NCI-H187 treated with DMSO at 0.1 percent for 48 hours (cell line): Measurements from ENCODE around the gene ABLIM1.

Experiments
- DNase-seq: peaks from one replicate; lab custom pipeline; 2025; lab: John Stamatoyannopoulos, UW

The ABLIM1 gene

DNA sequence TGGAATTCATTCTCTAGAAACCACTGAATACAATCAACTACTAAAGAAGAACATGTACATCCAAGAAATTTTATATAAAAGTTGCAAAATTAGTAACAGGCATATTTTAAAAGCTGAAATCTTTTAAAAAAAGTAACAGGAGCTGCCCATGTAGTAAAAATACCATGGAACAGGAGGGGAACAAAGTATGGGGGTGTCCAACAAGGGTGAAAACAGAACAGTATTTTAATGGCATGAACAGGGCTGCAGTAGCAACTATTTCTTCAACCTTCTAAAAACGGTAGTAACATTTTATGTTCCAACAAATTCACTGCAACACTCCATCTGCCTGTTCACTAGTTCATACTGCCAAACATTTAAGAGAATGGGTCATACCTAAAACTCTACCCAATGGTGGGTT lies 77.0 kb downstream of the ABLIM1 start:
- no peak for DNase-seq

DNA sequence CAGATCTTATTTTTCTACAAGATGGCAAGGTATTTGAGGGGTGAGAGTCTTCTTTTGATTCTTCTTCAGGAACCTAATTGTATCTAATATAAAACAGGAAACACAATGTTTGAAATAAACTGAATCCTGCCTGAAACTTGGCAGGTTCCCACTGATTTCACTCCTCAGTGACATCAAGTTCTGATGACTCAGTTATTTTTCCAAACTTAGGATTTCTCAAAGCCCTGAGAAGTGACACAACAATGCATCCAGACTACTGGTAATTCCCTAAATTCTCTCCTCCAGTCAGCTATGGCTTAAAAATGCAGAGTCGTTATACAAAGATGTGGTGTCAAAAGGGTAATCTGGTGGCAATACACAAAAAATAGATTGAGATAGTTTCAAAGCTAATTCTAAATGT lies 80.9 kb downstream of the ABLIM1 start:
- no peak for DNase-seq

DNA sequence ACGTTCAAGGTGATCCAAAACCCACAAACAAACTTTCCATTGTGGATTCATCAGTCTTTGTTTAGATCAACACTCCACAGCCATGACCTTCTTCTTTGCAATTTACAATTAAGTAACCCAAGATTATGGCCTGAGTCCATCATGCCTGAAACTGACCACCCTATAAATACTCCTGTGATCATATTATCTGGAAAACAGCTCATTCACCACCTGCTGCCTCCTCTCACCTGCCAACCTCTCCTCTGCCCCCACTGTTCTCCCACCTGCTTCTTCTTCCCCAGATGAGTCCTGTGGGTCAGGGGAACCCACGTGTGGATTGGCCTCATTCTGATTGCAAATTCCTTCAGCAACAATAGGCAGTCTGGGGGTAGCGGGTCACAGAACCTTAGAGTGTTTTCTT lies 81.4 kb downstream of the ABLIM1 start:
- DNase-seq = no peak

DNA sequence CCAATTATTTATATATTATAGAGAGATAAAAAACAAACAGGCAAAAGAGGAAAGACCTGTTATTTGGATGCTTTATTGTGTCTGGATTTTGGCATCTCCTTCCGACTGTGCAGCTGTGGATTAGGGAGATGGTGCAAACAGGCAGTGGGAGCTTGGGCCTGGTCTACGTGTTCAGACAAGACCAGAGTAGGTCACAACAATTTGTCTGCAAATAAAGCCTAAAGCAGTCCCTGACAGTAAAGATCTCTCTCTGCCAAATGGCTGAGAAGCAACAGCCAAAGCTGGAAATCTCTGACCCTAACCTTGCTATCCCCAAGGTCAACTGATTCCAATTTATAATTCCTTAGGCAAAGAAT lies 82.0 kb downstream of the ABLIM1 start:
- DNase-seq = no peak

DNA sequence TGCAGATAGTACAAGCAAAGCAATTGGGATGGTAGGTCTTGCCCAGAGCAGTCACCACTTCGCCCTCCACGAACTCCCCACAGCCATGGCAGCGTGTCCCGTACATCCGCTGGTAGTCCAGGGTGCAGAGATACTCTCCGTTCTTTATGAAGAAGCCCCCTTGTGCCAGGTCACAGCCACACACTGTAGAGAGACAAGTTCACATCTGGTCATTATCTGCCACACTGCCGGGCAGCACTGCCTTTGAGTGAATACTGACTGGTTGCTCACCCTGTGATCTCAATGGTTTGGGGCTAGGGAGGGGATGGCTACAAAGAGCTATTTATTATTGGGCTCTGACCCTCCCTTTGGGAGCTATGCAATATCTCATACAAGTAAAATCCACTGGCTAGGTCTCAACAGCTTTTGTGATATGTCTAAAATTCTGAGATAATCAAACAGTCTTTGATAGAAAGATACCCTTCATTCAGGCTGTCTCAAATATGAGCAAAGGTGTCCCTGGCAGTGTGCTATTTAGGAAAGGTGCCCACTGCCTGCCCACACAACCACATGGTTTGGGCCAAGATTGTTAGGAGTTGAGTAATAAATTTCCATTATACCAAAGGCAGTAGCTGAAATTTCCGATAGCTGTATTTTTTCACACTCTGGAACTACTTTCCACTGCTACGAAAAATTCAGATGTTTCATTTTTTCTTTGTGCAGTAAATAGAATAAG lies 82.5 kb downstream of the ABLIM1 start:
- no peak for DNase-seq

DNA sequence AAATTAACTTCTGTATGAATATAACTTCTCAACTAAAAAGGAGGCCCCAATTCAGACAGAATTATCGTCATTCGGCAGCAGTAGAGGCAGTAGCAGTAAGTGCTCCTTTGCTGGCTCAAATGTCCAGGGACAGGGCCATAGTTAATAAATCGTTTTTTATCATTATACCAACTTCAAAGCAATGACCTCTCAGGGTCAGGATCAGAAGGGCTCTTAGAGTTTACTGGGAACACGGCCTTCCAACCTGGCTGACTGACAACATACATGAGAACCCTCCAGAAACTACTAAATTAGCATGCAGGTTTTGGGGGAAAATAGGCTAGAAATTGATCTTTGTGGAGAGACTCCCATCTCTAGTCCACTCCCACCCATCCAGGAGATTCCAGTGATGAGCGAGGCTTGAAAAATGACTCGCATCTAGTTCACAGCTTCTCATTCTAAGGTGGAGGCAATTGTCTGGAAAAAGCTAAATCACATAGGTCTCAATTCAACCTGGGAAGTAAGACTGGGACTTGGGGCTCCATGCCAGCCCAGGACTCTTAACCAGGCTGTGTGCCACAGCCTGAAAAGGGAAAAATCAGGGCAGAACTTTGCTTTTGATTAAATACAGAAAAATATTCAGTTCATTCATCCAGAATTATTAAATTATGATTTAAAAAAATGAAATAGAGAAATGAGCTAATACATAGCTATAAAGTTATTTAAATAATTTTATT lies 84.6 kb downstream of the ABLIM1 start:
- no peak for DNase-seq

DNA sequence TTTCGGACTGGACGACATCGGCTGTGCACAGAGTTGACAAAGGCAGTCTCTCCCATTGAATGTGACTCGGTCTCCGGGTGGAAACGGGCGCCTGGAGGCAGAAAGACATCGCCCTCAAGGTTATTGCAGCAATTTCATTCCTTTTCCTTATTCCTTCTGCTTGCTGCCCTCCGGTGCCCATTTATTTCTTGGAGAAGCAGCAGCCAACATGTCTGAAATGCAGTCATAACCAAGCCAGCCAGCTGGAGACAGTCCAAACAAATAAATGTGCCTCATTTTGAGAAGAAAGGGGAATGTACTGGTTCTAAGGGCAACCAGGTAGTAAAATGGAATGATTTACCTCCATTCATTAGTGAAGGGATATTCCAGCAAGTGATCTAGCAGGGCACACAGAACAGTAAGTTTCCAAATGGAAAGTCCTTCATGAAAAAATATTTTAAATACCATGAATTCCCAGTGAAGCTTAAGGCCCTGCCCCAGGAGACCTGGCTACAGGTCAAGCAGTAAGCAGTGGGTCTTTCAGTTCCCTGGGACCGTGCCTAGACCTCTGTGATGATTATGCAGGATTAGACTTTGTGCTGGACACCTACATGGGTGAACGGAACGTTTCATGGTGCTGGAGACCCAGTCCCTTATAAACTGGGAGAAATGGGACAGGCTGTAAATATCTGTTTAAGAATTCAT lies 86.6 kb downstream of the ABLIM1 start:
- DNase-seq = no peak

DNA sequence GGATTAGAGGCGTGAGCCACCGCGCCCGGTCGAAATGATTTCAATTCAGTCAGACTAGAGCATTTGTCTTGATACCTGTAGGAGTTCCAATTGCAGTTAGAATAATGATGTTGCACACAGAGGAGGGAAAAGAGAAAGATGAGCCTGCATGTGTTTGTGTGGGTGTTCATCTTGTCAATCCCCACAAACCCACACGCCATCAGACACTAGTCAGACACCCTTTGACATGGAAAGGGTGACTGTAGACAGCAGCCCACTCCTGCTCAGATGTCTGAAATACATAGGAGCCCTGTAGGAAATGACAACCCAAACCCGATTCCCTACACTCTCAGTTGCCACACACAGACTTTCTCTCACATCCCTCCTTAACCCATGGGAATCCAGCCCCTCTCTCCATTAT lies 92.0 kb downstream of the ABLIM1 start:
- no peak for DNase-seq

DNA sequence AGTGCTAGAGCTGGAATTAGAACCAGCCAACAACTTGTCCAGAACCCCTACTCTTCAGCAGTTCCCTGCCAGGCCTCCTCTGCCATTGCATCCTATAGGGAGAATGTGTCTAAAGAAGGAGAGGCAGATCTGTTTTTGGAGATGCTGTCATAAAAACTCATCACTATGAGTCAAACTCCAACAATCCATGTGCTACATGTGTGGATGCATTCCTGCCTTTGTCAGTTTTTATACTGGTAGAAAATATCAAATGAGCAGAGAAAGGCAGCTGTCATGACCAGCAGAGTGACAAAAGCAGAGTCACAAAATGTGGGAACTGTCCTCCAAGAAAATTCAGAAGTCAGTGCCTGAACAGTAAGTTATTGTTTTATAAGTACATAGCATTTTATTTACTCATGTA lies 93.0 kb downstream of the ABLIM1 start:
- no peak for DNase-seq

DNA sequence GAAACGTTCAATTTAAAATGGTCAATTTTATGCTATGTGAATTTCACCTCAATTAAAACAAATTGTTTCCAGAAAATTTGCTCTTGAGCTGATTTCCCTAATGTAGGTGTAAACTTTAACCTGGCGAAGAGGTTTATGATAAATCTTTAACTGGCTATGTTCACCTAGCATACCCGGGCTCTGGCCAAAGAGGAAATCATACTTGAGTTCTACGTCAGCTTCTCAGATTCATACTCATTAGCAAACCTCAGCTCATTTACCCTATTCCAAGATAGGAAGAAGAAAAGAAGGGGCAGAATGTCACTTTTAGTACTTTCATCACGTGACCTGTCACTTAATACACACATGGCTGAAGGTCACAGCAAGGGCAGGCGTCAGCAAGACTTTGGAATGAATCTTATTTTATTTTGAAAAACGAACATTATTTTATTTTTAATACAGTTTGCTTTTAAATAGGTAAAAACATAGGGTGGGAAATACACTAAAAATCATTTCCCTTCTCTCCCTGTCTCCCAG lies 97.0 kb downstream of the ABLIM1 start:
- no peak for DNase-seq

DNA sequence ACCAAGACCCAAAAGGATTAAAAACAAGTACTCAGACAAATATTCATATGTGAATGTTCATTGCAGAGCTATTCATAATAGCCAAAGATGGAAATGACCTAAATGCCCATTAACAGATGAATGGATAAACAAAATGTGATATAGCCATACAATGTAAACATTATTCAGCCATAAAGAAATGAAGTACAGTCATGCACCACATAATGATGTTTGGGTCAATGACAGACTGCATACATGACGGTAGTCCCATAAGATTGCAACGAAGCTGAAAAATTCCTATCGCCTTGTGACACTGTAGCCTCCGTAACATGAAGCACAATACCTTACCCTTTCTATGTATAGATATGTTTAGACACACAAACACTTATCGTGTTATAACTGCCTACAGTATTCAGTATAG lies 97.9 kb downstream of the ABLIM1 start:
- DNase-seq = no peak

DNA sequence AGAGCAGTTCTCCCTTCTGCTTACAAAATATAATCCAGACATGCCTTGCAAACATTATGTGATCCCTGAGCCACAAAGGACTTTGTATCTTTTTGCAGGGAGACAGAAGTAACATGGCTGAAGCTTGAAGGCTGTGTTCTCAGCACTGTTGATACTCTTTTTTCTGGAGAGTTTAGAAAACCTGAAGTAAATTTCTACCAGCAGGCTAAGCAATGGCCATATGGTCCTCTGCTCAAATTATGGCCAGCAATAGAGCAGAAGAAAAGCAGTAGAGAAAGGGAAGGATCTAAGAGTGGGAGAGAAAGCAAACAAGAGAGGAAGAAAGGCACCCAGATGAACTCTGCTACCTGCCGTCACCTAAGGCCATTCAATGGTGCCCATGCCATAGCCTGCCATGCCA lies 98.4 kb downstream of the ABLIM1 start:
- no peak for DNase-seq

DNA sequence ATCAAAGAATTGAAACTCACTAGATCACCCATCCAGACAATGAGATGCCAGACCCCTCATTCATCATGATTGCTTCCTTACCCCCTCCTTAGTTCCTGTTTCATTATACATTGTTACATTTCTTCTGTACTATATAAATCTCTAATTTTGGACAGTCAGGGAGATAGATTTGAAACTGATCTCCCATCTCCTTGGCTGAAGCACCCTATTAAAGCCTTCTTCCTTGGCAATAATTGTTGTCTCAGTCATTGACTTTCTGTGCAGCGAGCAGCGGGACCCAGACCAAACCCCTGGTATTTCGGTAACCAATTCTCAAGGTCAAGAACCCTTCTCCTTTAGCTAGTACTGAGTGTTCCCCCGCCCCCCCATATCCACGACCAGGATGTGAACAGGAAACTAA lies 100.2 kb downstream of the ABLIM1 start:
- DNase-seq = no peak

DNA sequence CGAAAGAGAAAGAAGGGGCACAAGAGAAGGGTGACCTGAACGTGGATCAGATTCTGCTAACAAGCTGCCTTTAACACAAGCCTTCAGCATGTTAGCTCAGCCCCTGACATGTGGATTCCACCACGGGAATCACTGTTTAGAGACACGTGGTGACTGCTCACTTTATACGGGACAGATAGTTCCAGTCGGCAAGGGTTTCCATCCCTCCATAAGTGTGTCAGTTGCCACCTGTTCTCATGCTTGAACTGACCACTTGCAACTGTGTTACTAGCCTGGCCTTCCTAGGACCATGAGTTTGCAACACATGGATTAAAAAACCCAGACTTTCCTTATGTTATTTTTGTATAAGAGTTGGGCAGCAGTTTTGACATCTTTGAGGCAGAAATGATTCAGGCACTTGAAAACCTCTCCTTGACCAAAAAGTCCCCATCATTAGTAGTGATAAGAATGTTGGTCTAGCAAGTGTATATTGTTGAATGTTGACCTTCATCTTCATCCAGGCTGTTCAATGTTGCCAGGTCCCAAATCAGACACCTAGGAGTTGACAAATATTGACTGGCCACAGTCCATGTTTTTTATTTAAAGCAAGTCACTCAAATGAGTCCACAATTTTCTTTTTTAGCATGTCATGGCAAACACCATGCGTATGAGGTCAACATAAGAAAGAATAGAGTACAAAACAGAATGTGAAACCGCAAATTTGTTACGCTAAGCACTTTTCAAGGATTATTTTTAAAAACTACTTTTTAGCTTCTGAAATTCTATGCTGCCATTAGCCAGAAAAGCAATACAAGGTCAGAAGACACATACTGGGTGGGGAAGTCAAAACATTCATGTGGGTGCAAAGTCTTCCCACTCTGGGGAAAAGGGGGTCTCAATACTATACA lies 101.6 kb downstream of the ABLIM1 start:
- DNase-seq = no peak

DNA sequence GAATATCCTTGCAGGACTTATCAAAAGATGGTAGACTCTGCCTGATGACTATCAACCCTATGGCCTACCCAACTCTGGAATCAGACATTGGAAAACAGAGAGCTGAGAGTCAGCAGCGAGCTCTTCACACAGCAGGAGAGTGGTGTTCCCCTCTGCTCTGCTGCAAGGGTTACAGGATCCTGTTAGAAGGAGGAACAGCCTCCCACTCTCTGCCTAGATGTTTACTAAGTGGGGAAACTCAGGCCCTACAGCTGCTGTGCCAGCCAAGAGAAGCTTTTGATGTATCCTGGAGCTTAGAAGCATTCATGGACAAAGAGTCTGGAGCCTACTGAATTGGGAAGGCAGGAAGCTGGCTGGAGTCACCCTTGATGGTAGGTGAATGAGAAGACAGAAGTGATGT lies 104.6 kb downstream of the ABLIM1 start:
- DNase-seq = no peak

DNA sequence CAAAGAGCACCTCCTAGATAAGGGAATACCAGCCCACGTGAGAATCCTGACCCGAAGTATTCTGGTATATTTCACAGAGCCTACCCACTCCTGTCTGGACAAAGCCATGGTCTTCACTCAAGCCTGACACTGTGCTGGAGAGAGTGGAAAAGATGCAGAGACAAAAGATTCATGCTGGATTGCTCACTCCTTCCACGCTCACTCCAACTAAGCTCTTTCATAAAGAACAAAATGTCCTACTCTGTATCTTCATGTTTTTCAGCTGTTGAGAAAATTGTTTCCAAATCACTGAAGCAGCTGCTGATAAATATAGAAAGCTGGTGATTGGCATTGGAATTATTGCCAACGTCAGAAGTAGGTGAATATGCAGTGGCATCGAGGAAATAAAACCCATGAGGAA lies 106.0 kb downstream of the ABLIM1 start:
- DNase-seq = no peak

DNA sequence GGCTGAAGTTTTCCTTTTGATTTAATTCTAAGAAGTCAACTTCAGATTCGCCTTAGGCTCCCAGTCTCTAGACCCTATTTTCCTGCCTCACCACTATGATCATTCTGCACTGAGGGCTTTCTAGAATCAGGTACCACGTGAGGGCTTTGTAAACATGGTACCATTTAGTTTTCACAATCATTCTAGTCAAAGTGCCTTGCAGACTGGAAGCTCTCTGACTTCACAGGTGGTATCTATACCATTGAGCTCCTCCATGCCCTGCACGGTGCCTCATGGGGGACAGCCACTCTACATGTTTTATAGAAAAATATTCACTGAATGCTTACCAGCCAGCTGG lies 106.5 kb downstream of the ABLIM1 start:
- no peak for DNase-seq

DNA sequence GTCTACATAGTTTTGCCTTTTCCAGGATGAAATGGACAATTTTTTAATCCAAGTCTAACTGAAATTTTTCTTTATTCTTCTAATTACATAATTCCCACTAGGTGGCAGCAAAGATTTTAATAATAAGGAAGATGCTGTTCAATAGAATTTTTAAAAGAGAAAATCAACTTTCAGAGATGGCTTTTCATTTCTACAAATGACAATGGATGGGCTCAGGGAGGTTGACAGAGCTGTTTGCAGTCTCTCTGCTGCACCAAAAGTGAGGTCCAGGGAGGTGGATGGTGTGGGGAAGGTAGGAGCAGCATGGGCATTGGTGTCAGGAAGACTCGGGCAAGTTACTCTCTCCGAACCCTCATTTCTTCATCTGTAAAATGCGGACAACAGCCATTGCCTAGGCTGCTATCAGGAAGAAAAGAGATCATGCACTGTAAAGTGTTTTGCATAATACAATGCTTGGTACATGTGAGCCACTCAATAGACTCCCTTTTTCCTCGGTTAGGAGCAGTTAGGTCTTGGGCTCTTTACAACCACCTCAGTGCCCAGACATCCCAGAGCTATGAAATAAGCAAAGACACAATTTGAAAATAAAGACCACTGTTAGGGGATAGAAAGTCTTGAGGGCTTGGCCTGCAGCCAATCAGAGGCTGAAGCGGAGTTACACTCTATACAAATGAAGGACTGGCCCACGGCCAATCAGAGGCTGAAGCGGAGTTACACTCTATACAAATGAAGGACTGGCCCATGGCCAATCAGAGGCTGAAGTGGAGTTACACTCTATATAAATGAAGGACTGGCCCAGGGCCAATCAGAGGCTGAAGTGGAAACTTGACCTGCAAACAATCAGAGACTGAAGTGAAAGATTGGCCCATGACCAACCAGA lies 107.1 kb downstream of the ABLIM1 start:
- DNase-seq = no peak

DNA sequence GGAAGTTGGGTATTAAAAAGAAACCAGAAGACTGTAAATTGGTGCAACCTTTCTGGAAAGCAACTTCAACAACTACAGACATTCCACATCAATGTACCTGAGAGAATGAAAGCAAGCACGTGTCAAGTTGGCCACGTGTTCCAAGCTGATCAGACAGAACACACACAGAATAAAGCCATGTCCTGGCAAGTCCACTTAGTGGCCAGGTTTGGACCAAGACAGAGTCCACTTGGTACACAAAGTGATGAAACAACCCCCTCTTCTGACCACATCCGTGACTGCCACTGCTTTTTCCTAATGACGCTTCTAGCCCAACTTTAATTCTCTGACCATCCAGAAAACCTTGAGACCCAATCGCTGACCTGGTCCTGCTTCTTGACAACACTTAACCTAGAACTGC lies 109.4 kb downstream of the ABLIM1 start:
- DNase-seq = no peak

DNA sequence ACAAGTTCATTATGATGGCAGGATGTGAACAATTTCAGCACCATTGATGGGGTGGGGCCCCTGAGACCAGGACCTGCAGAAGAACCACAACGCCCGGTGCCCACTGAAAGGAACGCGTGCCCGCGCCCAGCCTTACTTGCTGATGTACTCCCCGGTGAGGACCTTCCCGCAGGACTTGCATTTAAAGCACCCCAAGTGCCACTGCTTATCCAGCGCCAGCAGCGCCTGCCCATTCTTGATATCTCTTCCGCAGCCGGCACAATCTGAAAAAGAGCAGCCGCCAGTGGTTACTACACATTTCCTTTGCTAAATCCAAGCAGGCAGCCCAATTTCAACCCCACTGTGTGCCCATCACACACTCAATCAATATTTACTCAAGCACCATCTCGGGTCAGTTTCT lies 110.6 kb downstream of the ABLIM1 start:
- no peak for DNase-seq

DNA sequence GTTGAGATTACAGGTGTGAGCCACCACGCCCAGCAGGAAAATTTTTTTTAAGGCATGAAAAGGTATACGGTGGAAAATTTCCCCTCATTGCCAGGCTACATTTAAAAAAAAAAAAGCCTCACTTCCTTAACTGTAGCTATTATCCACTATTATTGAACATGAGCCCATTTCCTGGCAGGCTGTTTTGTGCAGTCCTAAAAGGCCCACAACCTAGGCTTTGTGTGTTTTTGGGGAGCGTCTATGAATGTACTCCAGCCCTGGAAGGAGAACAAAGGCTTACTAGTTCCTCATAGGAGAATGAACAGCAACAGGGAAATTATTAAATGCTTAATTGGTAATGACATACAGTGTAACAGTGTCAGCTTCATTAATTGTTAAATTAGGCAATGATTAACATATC lies 111.0 kb downstream of the ABLIM1 start:
- no peak for DNase-seq
